Measurements from ENCODE around the gene UTS2.
A peak's percentile ranks its signal among the peaks of the same experiment; 100 is the strongest.

The UTS2 gene

DNA sequence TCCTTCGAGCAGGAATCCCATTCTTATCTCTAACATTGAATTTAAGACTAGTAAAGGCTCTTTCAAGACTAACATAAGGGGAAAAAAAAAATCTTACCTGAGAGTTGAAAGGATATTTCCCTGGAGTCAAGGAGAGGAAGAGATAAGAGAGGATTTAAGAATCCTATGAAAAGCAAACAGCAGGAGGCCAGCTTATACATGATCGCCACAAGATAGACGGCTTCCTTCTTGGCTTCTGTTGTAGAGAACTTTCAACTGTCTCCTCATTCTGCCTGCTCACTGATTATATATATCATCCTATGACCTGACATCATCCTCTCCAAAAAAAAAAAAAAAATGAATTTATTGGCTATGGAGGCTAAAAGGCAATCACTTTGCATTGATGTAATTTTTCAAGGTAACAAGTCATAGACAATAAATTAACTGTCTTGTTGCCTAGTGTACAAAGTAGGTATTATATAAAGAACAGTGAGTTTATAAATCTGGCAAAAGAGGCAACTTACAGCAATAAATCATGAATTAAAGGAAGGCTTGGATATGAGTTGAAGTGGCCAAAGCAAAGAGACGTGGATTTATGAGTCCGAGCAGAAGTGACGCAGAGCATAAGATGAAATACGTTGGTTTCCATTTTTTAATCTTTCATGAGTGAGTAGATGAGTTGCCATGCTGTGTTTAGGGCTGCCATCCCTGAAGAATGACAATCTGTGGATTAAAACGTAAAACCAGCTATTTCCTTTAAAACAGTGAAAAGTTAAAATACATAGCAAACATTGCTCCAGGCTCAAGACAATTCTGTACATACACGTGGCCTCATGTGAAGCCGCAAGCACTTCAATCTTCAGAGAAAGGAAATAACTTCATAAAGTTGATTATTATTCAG, at the start of gene UTS2:
UTS2 (minus strand) TSS at position 262 of the 880 bp plus-strand sequence; CDS start at position 200, 62 bp downstream.
- no peak for DNase-seq

GRCh38 chr1:7899741-7900140, 46.9 kb upstream of the UTS2 start:
- DNase-seq, result no peak

DNA sequence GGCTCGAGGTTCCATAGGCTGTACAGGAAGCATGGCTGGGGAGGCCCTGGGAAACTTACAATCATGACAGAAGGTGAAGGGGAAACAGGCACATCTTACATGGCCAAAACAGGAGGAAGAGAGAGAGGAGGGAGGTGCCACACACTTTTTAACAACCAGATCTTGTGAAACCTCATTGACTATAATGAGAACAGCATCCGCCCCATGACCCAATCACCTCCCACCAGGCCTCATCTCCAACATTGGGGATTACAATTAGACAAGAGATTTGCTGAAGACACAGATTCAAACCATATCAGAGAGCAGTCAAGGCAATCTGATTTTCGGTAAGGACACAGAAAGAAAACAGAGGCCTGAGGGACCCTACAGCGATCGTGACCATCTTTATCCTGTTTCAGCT, 46.1 kb upstream of the UTS2 start:
- no peak for DNase-seq

- DNase-seq, result no peak
Observed at GRCh38 chr1:7896994-7897393, 44.1 kb upstream of the UTS2 start.

DNA sequence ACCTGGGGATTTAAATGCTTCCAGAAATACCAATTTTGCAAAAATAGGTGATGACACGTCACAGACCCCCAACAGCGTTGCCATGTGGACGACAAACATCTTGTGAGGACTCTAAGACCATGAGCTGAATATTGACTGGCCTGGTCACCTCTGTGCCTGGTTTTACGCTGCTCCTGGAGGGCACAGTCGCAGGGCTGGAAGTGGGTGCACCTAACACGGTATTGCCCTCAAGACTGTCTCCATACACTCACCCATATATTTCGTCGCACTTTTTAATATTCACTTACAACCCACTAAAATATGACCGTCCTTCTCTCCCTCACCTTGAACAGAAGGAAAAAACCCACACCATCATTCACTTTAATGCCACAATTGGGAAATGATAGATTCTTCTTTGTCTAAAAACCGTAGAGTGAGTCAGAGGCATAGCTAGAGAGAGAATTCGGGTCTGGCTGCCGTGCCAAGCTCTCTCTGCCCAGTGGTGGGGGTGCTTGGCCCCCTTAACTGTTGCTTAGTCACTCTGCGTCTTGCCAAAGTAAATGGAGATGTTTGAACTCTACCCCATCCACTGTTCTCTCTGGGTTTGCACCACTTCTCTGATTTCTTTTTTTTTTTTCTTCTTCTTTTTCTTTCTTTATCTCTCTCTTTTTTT, 40.8 kb upstream of the UTS2 start:
- no peak for DNase-seq

DNA sequence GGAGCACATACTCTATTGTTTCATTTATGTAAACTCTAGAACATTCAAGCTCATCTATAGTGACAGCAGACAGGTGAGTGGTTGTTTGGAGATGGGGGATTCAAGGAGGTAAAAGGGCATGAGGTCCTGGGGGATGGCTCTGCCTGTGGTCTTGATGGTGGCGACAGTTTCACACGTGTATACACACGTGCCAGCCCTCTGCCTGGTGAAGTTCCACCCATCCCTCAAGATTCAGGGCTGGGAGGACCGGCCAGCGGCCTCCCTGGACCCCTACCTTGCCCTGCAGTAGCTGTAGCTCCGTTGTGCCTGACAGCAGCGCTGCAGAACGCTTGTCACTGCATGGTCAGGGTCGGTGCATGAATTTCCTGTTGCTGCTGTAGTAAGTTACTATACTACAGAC, 38.9 kb upstream of the UTS2 start:
- no peak for DNase-seq

- no peak for DNase-seq
Observed at GRCh38 chr1:7890853-7891252, 38.0 kb upstream of the UTS2 start.

DNA sequence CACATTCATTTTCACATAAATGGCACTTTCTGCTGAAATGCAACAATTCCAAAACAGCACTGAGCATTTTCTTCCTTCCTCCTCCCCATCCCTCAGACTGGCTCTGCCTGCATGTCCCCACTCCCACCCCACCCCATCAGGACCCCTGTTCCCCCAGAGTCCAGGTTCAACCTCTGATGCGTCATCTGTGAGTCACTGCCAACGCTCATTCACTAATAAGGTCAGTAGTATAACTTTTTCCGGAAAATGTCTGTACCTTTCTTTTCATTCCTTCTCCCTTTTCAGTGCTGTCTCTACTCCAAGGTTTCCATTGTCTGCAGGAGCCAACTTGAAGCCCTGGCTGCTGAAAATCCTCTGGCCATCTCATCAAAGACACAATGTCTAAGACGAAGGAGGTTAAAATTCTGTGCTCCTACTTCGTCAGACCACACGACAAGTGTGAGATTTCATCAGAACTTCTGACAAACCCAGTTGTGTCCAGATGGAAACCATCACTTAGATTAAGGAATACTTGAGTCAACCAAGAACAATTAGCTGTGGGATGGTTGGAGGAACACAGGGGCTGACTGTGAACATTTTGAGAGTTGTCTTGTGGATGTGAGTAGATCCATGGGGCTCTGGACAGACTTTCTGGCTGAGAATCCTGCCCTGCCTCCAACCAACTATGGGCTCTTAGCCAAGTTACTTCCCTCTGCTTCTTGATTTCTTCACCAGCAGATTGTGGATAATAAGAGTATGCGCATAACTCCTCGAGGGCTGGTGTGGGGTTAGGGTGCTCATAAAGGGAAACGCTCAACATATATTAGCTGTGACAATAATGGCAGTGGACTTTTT, 35.6 kb upstream of the UTS2 start:
- DNase-seq, result no peak

DNA sequence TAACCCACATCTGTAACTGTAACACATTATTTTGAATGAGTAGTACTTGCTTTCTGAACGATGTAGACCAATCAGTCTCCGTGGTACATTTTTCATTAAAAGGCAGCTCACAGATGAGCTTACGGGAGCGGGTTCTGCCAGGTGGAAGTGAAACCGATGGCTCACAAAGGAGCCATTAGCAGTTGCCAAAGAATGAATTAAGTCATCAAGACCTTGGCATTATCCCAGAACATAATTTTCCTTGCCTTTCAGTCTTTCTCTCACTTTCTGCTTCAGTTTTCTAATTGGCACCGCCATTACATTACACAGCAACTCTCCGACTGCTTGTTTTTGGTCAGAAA, 33.5 kb upstream of the UTS2 start:
- no peak for DNase-seq

DNA sequence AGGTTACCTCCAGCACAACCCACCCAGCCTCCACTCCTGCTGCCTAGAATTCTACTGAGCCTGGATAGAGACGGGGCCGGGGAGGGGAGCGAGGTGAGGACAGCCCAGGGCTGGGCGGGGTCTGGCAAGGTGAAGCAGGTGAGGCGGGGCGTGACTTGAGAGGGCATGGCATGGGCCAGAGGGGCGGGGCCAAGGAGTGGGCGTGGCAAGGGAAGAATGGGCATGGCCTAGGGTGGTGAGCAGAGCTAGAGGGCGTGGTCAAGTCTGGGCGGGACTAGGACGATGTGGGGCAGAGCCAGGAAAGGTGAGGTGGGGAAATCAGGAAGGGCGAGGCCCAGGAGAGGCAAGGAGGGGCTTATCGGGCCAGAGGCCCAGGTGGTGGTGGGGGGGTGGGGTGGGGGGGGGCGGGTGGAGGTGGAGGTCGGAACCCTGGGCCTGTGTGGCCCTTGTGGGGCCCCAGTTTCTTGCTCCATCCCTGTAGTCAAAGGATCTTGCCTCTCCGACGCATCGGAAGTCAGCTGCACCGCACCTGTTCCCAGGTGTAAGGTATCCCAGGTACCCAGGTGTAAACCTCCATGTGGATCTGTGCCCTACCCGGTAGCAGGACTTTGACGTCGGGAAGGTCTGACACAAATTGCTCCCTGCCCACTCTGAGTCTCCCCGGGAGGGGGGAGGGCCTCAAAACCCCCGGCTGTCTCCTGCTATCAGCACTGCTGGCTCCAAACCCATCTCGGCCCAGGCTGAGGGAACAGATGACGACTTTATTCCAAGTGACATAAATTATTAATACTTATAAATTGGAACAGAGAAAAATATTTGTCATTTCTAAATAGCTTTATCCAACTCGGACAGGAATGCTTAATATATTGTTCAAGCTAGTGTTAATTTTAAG, 32.9 kb upstream of the UTS2 start:
- DNase-seq, result peak; percentile 3

GRCh38 chr1:7884757-7885156, 31.9 kb upstream of the UTS2 start:
- no peak for DNase-seq

DNA sequence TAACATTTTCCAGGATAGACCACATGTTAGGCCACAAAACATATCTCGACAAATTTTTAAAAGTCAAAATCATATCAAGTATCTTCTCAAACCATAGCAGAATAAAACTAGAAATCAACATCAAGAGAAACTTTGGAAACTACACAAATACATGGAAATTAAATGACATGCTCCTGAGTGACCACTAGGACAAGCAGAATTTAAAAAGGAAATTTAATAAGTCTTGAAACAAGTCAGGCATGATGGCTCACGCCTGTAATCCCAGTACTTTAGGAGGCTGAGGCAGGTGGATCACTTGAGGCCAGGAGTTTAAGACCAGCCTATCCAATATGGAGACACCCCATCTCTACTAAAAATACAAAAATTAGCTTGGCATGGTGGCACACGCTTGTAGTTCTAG, 26.4 kb upstream of the UTS2 start:
- no peak for DNase-seq

GRCh38 chr1:7878027-7878426, 25.2 kb upstream of the UTS2 start:
- DNase-seq, result no peak

DNA sequence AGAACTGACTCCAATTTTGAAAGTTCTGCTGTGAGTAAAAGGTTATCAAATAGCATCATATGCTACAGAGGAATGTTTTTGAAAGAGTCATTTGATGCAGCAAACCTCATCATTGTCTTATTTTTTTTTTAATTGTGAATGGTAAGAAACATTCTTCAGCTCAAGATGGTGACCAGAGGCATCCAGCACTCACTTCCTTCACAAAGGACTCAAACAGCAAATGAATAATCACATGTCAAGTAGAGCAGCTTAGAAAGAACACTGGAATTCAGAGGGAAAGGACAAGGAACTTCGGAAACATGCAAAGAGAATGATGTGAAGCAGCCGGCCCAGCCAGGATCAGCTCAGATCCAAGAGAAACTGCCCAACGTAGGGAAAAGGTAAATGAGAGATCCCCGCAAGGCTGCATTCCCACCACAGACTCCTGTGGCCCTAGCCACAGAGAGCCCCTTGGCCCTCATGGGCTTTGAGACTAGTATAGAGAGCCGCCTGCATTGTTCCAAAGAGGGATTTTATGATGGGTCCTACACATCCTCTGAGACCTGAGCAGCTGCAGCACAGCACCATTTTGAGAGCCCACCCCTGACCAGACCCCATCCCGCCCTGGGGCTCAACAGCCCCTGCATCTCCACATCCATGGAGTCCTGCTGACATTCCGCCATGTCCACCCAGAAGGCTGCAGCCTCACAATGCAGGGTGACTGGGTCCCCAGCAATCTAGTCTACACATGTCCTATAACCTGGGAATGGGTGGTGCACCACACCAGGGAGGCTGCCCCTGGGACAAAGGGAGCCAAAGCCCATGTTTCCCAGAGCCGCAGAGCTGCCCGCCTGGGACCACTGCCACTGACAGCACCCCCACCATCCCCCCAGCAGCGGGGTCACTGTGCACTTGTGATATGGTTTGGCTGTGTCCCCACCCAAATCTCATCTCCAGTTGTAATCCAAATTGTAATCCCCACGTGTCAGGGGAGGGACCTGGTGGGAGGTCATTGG, 21.2 kb upstream of the UTS2 start:
- no peak for DNase-seq

GRCh38 chr1:7871136-7871535, 18.3 kb upstream of the UTS2 start:
- no peak for DNase-seq

- no peak for DNase-seq
Observed at GRCh38 chr1:7869136-7869920, 16.5 kb upstream of the UTS2 start.

- no peak for DNase-seq
Observed at GRCh38 chr1:7868070-7868780, 15.4 kb upstream of the UTS2 start.

GRCh38 chr1:7865978-7866377, 13.1 kb upstream of the UTS2 start:
- no peak for DNase-seq

GRCh38 chr1:7863756-7864328, 11.0 kb upstream of the UTS2 start:
- DNase-seq, result no peak
